HS-5 (cell line): ENCODE measurements around the gene P3H2.
"Not testable (repeated sequence)": the region's sequence is repeated elsewhere in the genome, so short reads cannot be mapped to it uniquely, and the experiment has no call there.

ENCODE experiments used
- DNase-seq: peaks from one replicate; pipeline ENCODE4 v3.0.0-alpha.2; 2012; ENCODE audit warnings: low read depth

P3H2 gene, protein sequence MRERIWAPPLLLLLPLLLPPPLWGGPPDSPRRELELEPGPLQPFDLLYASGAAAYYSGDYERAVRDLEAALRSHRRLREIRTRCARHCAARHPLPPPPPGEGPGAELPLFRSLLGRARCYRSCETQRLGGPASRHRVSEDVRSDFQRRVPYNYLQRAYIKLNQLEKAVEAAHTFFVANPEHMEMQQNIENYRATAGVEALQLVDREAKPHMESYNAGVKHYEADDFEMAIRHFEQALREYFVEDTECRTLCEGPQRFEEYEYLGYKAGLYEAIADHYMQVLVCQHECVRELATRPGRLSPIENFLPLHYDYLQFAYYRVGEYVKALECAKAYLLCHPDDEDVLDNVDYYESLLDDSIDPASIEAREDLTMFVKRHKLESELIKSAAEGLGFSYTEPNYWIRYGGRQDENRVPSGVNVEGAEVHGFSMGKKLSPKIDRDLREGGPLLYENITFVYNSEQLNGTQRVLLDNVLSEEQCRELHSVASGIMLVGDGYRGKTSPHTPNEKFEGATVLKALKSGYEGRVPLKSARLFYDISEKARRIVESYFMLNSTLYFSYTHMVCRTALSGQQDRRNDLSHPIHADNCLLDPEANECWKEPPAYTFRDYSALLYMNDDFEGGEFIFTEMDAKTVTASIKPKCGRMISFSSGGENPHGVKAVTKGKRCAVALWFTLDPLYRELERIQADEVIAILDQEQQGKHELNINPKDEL

DNA sequence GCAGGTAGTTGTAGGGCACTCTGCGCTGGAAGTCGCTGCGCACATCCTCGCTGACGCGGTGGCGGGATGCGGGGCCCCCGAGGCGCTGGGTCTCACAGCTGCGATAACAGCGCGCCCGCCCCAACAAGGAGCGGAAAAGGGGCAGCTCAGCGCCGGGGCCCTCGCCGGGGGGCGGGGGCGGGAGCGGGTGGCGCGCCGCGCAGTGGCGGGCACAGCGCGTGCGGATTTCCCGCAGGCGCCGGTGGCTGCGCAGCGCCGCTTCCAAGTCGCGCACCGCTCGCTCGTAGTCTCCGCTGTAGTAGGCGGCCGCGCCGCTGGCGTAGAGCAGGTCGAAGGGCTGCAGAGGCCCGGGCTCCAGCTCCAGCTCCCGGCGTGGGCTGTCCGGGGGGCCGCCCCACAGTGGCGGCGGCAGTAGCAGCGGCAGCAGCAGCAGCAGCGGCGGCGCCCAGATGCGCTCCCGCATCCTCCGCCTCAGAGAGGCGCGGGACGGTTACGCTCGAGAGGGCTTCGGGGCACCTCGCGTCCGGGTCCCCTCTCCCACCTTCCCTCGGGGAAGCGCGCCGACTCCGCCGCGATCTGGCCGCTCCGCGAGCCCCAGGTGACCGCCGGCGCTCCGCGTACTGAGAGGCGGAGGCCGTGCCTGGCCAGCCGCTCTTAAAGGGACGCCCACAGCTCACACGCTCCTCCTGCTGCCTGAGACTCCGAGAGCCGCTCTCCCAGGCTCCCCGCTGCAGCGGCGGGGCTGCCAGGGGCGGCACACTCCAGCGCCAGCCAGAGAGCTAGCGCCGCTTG lies at the start of gene P3H2:
P3H2 (minus strand) TSS at position 629 of the 792 bp plus-strand sequence; CDS start at position 463, 166 bp downstream.
- peak; percentile 53 for DNase-seq

DNA sequence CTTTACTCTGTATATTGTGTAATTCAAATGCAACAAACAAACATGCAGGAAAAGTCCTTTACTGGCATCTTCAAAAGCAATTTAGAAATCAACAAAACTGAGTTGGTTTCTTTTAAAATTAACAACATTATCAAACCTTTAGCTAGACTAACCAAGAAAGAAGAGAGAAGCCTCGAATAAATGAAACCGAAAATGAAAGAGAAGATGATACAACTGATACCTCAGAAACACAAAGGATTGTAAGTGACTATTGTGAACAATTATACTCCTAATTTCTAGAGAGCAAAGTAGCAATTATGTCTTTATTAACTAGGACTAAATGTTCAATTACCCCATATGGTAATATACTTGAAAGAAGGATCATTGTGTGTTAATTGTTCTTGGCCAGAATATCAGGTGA lies 49.2 kb upstream of the P3H2 start:
- DNase-seq, result no peak

DNA sequence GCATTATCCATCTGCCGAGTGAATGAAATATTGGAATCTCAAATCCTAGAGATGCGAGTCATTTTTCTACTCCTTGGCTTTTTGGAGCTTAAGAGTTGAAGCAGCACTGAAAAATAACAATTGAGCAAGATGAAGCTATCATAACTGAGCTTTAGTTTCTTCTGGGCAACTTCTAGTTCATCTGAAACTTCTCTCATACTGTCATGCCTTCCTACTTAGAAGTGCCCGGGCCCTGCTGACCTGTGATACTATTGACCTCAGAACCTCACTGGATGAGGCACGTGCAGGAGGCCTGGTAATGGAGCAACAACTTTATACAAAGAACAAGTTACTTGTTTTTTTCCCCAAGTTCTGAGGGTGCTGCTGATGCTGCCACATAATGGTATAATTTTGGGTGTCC lies 48.5 kb upstream of the P3H2 start:
- no peak for DNase-seq

DNA sequence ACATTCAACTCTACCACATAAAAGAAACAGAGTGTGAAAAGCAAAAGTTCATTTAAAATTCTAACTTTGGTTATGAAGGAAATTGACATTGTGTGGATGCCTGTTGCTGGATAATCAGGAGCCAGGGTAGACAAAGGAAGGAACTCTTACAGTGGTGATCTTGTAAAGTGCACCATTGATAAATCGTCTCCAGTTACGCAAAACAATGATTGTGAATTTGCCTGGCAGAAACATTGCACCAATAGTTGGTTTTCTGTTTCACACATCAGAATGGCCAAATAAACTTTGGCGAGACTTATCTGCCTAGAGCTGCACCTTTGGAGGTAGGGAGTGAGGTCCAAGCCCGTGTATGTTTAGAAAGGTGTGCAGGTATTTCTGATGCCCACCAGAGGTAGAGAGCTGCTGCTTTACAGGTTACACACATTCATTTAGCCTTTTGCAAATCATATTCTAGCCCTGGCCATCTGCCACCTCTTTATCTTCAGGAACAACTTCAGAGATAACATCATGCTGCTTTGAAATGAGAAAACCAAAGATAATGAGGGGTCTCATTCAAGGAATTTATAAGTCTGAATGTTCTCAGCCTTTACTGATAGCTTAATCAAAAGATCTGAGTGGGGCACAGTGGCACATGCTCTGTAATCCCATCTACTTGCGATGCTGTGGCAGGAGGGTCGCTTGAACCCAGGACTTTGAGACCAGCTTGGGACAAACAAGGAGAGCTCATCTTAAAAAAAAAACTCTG lies 47.4 kb upstream of the P3H2 start:
- DNase-seq, result no peak

DNA sequence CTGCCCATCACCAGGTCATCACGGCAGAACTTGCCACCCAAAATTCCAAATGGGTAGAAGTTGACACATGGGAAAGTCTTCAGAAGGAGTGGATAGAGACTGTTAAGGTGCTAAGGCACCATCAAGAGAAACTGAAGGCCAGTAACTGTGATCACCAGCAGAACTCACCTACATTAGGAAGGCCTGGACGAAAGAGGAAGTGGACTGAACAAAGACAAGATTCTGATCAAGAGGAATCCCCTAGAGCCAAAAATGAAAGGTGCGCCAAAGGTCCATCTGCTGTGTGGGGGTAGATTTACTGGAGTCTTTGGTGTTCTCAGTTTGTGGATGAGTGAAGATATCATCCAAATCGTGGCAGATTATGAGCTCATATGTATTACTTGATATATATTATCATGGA lies 46.3 kb upstream of the P3H2 start:
- DNase-seq, result no peak

DNA sequence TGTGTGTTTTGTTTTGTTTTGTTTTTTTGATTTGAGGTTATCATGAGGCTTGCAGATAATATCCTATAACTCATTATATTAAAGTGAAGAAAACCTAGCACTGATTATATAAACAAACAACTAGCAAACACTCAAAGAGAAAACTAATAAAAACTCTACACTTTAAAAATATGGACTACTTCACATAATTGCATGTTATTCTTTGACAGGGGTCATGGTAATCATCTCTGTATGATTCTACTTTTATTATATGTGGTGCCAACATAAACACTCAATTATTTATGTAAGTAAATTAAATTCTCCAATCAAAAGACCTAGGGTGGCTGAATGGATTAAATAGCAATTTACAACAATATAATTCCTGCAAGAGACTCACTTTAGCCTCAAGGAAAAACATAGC lies 44.6 kb upstream of the P3H2 start:
- DNase-seq, result no peak

DNA sequence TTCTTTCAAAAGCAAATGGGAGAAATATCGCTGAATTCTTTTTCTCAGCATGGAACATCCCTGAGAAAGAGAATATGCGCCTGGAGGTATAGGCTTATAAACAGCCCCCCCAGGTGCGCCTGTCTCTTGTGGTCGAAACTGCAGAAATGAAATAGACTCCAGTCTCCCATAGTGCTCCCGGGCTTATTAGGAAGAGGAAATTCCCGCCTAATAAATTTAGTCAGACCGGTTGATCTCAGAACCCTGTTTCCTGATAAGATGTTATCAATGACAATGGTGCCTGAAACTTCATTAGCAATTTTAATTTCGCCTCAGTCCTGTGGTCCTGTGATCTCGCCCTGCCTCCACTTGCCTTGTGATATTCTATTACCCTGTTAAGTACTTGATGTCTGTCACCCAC lies 41.3 kb upstream of the P3H2 start:
- DNase-seq, result not testable (repeated sequence)

DNA sequence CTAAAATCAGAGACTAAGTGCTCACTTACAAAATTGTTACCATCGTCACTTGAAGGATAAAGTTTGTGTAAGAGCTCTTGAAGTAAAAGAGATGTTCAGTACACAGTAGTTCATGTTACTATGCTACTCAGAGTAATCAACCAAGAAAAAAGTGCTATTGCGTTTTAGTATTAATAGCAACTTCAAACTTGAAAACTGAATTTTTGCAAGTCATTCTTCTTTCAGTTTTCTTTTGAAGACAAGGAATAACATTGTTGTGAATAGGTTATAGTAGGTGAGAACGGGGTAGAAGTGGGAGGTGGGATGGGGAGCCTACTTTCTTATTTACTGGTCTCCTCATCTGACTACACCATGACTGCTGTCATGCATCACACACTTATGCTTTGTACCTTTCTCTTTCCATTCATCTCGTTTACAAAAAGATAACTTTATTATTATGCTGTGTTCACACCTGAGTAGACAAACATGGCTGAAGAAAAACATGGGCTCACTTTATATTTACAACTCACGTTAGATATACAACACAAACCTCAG lies 39.3 kb upstream of the P3H2 start:
- DNase-seq, result no peak

DNA sequence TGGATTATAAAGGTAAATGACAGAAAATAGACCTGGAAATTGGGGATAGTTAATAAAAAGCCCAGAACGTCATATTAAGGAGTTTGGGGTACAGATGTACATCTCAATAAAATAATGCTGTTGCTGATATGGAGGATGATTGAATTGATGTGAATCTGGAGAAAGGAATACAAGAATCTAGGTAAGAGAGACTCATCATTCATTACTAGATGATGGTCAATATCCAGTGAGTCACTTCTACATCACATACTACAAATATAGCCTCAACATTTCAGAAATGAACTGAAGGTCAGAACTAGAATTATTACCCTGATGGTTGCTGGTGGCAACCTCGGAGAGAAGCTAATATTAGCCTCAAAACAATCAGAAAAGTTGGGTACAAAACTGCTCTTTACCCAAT lies 37.6 kb upstream of the P3H2 start:
- no peak for DNase-seq

DNA sequence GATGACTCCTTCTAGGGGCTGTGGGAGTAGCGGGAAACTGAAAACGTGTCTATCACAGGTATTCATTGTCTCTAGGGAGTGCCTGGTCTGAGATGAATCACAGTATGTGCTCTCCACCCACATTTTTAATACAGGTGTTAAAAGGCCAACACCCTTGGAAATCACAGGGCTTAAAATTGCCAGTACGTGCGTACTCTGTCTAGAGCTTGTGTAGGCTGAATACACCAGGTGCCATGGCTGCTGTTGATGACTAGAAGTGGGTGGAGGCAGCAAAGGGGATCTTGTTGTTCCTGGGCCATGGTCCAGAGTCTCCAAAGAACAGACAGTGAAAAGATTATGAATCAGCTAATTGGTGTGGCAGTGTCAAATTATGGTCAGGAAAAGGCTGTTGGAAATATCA lies 35.1 kb upstream of the P3H2 start:
- no peak for DNase-seq

DNA sequence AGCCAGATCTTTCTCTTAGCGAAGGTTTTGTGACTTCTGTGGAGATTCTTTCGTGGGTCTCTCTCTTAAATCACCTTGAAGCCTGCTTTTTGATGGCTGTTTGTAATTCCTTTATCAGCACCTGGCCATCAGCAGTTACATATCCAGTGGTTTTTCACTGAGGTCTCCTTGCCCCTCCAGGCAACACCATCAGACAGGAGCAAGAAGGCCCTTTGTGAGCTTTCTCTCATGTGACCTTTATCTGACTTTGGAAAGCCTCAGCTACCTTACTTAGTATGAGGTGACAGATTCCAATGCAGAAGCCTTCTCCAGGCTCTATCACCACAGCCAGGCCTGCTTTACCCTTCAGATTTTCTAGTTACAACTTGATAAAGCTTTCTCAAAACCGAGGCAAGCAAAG lies 30.0 kb upstream of the P3H2 start:
- DNase-seq, result no peak

DNA sequence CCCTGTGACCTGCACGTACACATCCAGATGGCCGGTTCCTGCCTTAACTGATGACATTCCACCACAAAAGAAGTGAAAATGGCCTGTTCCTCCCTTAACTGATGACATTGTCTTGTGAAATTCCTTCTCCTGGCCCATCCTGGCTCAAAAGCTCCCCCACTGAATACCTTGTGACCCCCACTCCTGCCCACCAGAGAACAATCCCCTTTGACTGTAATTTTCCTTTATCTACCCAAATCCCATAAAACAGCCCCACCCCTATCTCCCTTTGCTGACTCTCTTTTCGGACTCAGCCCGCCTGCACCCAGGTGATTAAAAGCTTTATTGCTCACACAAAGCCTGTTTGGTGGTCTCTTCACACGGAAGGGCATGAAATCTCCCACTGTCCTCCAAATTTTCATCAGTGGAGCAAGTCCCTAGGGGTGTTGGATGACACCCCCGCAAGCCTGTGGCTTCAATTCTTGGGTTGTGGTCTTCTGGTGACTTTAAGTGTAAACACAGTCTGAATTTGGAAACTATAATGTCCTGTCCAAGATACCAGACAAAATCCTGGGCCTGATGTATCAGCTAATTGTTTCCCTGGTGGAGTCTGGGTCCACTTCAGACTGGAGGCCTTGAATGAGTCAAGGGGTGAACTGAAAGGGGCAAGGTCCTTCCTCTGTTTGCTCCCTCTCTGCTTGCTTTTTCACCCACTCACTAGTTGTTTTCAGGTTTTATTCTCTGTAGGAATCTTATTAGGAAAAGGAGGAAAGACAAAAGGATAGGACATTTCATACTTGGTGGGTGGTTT lies 29.3 kb upstream of the P3H2 start:
- not testable (repeated sequence) for DNase-seq

DNA sequence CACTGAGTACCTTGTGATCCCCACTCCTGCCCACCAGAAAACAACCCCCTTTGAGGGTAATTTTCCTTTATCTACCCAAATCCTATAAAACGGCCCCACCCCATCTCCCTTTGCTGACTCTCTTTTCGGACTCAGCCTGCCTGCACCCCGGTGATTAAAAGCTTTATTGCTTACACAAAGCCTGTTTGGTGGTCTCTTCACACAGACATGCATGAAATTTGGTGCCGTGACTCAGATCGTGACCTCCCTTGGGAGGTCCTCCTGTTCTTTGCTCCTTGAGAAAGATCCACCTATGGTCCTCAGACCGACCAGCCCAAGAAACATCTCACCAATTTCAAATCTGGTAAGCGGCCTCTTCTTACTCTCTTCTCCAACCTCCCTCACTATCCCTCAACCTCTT lies 24.1 kb upstream of the P3H2 start:
- DNase-seq, result not testable (repeated sequence)

DNA sequence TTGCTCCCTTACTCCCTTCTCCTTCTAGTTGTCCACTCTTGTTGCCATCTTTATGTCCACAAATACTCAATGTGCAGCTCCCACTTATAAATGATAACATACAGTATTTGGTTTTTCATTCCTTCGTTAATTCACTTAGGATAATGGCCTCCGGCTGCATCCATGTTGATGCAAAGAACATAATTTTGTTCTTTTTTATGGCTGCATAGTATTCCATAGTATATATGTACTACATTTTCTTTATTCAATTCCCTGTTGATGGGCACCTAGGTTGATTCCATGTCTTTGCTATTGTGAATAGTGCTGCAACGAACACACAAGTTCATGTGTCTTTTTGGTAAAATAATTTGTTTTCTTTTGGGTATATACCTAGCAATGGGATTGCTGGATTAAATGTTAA lies 21.3 kb upstream of the P3H2 start:
- no peak for DNase-seq

DNA sequence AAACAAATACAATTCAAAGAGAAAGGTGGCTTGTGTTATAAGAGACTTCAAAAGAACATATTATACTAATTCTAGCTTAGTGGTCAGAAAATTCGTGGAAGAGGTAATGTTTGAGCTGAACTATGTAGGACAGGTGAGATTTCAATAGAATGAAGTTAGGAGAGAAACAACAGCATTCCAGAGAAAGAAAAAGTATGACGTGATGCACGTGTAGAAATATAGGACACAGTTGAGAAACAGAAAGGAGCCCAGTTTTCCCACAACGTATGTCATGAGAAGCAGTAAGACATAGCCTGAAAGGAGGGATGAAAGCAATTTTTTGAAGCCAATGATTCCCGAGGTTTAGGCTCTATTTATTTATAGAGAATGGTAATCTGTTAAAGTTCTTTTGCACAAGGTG lies 18.7 kb upstream of the P3H2 start:
- DNase-seq, result no peak

DNA sequence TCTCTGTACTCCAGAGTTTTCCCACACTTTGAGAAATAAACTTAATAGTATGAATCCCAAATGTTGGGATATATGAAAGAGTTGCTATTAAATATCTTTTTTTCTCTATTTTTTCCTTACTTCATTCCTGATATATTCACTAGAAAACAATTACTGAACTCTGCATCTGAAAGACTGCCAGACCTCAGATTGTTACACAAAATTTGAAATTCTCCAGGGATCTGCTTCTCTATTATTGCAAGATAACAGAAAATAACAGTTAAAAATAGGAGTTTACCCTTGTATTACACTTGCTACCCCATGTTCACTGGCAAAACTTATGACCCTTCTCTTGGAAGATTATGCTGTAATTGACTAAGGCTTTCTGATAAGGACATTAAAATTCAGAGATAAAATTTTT lies 11.7 kb upstream of the P3H2 start:
- no peak for DNase-seq

DNA sequence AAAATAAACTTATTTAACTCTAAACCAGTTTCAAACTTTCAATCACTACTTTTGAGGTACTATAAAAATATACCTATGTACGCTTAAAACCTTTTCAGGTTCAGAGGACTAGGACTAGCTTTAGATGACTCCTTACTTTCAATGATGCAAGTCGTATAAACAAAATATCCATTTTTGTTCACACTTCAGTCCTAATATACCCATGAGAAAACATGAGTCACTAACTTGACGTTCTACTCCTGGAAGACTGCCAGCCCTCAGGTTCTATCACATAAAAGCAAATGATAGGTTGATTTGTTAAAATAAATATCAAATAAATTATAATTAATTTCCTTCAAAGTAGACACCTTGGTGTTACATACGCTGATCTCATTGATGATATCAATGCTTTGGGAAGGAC lies 10.6 kb upstream of the P3H2 start:
- DNase-seq, result peak; percentile 38

DNA sequence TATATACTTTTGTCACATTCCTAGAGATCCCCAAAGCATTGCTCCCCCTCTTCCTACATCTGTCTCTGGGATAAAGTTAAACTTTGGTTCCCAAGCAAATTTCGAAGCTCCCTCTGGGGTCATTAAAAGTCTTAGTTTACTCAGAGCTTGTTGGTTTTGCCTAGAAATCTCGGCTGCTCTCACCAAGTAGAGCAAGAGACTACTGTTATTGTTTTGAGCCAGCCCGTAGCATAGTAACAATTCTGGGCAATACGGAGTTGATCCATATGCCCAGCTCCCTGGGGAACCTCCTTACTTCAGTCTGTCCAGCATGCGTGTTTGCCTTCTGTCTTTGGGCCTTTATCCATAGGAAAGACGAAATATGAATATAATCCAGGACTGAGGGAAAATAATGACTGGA lies 10.0 kb upstream of the P3H2 start:
- no peak for DNase-seq

DNA sequence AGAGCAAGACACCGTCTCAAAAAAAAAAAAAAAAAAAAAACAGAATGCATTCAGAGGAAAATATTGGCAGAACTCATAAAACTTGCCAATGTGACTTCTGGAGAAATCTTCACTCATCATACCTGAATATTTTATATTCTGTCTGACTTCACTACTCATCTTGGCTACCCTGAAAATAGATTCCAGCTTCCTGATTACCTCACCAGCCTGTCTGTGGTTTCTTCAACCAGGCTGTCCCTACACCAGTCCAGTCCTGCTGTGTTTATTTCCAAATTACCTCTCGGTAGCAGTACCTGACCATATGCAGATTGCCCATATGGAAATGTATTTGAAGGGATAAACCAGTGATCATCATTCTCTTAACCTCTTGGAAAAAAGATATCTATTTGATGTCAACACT lies 9.3 kb upstream of the P3H2 start:
- no peak for DNase-seq

DNA sequence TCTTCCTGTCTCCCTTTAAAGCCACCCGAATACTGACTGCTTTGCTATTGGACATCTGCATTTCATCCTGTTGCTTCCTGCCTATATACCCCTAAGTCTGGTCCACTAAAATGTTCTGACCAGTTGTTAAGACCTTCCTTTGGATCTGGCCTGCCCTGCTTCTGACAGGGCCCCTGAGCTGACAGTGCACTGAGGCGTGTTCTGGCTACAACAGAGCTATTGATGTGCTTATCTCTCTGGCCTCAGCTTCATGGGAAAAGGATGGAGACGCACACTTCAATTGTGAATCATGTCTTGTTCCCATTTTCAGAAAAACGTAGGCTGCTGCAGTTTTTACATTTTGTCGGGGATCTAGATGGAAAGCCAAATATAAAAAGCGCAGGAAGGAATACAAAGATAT lies 7.1 kb upstream of the P3H2 start:
- DNase-seq, result no peak

DNA sequence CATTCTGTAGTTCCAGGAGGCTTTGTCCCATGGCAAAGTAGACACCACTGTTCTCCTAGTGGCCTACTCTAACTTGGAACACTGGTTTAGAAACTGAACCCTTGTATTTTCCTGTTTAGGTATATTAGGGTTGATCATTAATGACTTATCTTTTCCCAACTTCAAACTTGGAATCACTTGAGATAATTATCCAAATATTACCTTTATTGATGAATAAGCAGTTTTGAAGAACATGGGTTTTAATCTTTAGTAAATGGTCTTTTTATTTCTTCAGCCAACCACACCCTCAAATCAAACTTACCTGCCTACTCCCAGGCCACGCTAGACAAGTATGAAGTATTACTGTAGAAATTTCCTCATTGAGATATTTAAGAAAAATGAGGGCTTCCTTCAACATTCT lies 6.5 kb upstream of the P3H2 start:
- no peak for DNase-seq
